Adrenal gland (tissue), 12 donors: ENCODE results near the gene CDK2AP2. TPM values are rescaled to one million over a fixed set of nuclear protein-coding genes. Genes with fewer than 3 reads are reported as not detected.

Experiments used
- DNase-seq, 7 donors: peaks; one replicate each; pipeline ENCODE4 v3.0.0-alpha.2; 2019 to 2020
- H3K27ac ChIP-seq, 5 donors: fragments of 200-600 bp; sonication (generic) in 4 of 5; 1 replicate in 3 of 5; 2 replicates in 2 of 5; pipeline versions ENCODE4 v1.5.1 to v1.8.0; 2016 to 2020; ENCODE audit warnings: mild to moderate bottlenecking in 1 of 5
- H3K27me3 ChIP-seq: fragments of 200-600 bp; 2 replicates; pipeline ENCODE4 v1.8.0; 2021
- H3K36me3 ChIP-seq, 2 donors: fragments of 200-600 bp; replicated peaks in 1 of 2; 1 replicate in 1 of 2; 2 replicates in 1 of 2; pipeline versions ENCODE4 v1.5.1 to v1.8.0; 2018 to 2022
- H3K4me1 ChIP-seq, 2 donors: fragments of 200-600 bp; replicated peaks in 1 of 2; 1 replicate in 1 of 2; 2 replicates in 1 of 2; pipeline versions ENCODE4 v1.5.1 to v1.8.0; 2018 to 2021
- H3K4me3 ChIP-seq, 4 donors: fragments of 200-600 bp; sonication (generic) in 3 of 4; one replicate each; pipeline ENCODE4 v1.5.1; 2016 to 2018
- H3K9me3 ChIP-seq, 3 donors: fragments of 200-600 bp; sonication (generic) in 1 of 3; replicated peaks in 1 of 3; 1 replicate in 2 of 3; 2 replicates in 1 of 3; pipeline versions ENCODE4 v1.5.1 to v1.8.0; 2016 to 2021
- POLR2A ChIP-seq, 2 donors: fragments of 450-650 bp; IDR thresholded peaks; one replicate each; pipeline ENCODE4 v1.6.1; 2017; ENCODE audit warnings: antibody characterized with exemption in 2 of 2, mild to moderate bottlenecking in 2 of 2, moderate library complexity in 1 of 2
- WGBS, 4 donors: extraction: QIAGEN DNeasy Blood & Tissue Kit in 2 of 4; methylation state at CpG; one replicate each; pipeline versions ENCODE4 v1.1.5 to v1.1.7; 2013 to 2017; 5-methylcytosine and 5-hydroxymethylcytosine counted together
- intact Hi-C, 2 donors: fragments of 100-400 bp; cut with DNase I; formaldehyde crosslinking; loops; one replicate each; pipeline versions ENCODE4 v1.14.1 to v1.15.0; 2022 to 2023
- polyA plus RNA-seq, 3 donors: library from polyadenylated mRNA; stranded (reverse); fragments of 200-250 nt in 2 of 3; fragments of 350-450 nt in 1 of 3; fragmentation: Illumina TruSeq in 1 of 3; extraction: RNeasy Lipid Tissue Mini Kit (QIAGEN cat#74804) in 1 of 3; gene quantifications; one replicate each; pipeline ENCODE4 v1.2.3, GENCODE V29; 2013 to 2014
- total RNA-seq, 9 donors: library from RNA; depleted of rRNA in 4 of 9; stranded (reverse); fragments of >200 nt in 4 of 9; fragments of 120-200 nt in 1 of 9; fragmentation: NEBNext Ultra II Directional in 1 of 9; extraction: Animal tissue kit (Norgen Biotek cat#: 25700) in 1 of 9; gene quantifications; one replicate each; pipeline versions ENCODE4 v1.1.0 to v1.2.4, GENCODE V29; 2013 to 2023
- TF ChIP-seq, protein P1 (sequence below), 6 experiments: fragments of 450-650 bp in 4 of 6; fragments of 200-600 bp in 2 of 6; sonication (generic) in 1 of 6; IDR thresholded peaks; 1 replicate in 5 of 6; 2 replicates in 1 of 6; pipeline versions ENCODE4 v1.5.1 to v1.8.0; 2016 to 2021; ENCODE audit warnings: antibody characterized with exemption in 6 of 6, mild to moderate bottlenecking in 2 of 6, moderate library complexity in 1 of 6
- donor health status: healthy with polysubstance abuse.
- donor health status: Bipolar disorder and iron deficiency.
- donor health status: DM: yes; HTN: yes; CAD: no.
- donor health status: DM: no; HTN: no; CAD: no.
- donor health status: DM: no; HTN: no; CAD: no.
- donor health status: DM: yes; HTN: yes; CAD: no.

The CDK2AP2 gene
- total and polyA plus RNA-seq, 12 donors: 34.0 to 218 (median 58.8) TPM

DNA sequence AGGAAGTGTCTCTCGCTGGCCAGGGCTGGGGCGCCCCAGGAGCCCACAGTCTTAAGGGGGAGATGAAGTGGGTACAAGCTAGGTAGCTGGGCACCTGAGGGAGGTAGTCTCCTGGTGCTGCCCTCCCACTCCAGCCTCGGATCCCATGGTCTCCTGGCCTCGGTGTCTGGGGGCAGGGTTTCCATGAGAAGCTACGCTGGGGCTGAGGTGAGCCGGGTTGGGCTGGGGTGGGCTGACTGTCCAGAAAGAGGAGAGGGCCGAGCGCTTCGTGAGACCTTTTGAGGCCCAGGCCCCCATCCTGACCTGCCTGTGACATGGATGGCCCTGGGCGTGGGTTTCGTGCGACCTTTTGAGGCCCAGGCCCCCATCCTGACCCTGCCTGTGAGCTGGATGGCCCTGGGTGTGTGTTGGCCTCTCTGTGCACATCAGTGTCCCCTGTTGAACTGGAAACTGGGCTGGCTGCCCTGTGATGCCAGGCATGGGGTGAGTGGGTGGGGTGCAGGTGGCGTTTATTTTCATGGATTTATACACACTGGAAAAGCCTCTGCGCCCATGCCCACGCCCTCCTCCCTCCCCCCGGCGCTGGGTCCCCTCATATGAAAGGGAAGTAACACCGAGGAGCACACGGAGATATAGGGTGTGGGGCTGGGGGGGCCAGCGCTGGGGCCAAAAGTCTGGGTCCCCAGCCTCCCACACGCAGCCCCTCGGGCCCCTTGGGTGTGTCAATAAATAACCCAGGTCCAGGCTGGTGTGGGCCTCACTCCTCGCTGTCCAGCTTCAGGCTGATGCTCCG, 16.5 kb downstream of the CDK2AP2 start:
- WGBS, 4 donors: 81 to 86% (median 84%) methylated on average over 5 to 24 of the region's 24 CpGs
- no peak overlapping the region for H3K27ac ChIP-seq
- TF ChIP-seq, protein P1, sequence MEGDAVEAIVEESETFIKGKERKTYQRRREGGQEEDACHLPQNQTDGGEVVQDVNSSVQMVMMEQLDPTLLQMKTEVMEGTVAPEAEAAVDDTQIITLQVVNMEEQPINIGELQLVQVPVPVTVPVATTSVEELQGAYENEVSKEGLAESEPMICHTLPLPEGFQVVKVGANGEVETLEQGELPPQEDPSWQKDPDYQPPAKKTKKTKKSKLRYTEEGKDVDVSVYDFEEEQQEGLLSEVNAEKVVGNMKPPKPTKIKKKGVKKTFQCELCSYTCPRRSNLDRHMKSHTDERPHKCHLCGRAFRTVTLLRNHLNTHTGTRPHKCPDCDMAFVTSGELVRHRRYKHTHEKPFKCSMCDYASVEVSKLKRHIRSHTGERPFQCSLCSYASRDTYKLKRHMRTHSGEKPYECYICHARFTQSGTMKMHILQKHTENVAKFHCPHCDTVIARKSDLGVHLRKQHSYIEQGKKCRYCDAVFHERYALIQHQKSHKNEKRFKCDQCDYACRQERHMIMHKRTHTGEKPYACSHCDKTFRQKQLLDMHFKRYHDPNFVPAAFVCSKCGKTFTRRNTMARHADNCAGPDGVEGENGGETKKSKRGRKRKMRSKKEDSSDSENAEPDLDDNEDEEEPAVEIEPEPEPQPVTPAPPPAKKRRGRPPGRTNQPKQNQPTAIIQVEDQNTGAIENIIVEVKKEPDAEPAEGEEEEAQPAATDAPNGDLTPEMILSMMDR (IDR thresholded peaks at IDR 0.05): no peak
- TF ChIP-seq POLR2A (IDR thresholded peaks at IDR 0.05): no peak
- H3K4me1 ChIP-seq: no peaks in the 10 kb centered on the region
- no peak overlapping the region for H3K4me3 ChIP-seq
- peaks cover 0 to 80% of the 10 kb centered on the region in 2 donors for H3K36me3 ChIP-seq
- intact Hi-C loops: no loop called here
- H3K9me3 ChIP-seq: no peaks in the 10 kb centered on the region
- H3K27me3 ChIP-seq: no peaks in the 10 kb centered on the region
- DNase-seq: no peak

DNA sequence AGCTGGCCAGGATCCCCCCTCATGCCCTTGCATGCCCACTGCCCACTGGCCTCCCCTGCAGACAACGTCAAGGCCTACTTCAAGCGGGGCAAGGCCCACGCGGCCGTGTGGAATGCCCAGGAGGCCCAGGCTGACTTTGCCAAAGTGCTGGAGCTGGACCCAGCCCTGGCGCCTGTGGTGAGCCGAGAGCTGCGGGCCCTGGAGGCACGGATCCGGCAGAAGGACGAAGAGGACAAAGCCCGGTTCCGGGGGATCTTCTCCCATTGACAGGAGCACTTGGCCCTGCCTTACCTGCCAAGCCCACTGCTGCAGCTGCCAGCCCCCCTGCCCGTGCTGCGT, 17.3 kb downstream of the CDK2AP2 start:
- no peak for DNase-seq
- Histone ChIP-seq H3K4me3 (no peak overlapping the region), H3K27ac (no peak overlapping the region), H3K36me3 (peaks cover 0 to 74% of the 10 kb centered on the region in 2 donors), H3K4me1 (no peaks in the 10 kb centered on the region), H3K27me3 (no peaks in the 10 kb centered on the region), H3K9me3 (no peaks in the 10 kb centered on the region)
- TF ChIP-seq POLR2A (IDR thresholded peaks at IDR 0.05): no peak
- 86 to 95% (median 88%) methylated on average over 7 to 15 of the region's 15 CpGs; no CpG with 5 or more reads in 1 of the 4 donors for WGBS, 4 donors
- intact Hi-C loops: no loop called here

DNA sequence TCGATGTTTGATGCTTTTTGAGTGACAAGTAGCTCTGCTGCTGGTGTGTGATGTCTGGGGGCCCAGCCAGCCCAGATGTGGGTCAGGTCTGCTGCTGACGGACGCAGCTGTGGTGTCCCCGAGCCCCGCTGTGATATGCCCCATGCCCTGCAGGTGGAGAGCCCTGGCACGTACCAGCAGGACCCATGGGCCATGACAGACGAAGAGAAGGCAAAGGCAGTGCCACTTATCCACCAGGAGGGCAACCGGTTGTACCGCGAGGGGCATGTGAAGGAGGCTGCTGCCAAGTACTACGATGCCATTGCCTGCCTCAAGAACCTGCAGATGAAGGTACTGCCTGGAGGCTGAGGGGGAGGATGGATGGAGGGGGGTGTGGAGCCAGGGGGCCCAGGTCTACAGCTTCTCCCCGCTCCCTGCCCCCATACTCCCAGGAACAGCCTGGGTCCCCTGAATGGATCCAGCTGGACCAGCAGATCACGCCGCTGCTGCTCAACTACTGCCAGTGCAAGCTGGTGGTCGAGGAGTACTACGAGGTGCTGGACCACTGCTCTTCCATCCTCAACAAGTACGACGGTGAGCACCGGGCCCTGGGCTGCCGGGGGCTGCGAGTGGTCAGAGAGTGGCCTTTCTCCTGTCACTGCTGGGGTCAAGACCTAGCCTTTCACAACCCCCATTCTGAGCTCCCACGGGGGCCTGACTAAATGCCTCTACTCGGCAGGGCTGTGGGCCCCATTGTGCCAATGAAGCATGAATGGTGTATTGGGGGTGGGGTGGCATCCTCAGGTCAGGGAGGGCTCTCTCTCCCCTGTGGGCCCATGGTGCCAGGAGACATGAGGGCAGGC, 17.9 kb downstream of the CDK2AP2 start:
- no peaks in the 10 kb centered on the region for H3K27me3 ChIP-seq
- H3K36me3 ChIP-seq: peaks cover 0 to 68% of the 10 kb centered on the region in 2 donors
- H3K9me3 ChIP-seq: no peaks in the 10 kb centered on the region
- no peak overlapping the region for H3K27ac ChIP-seq
- TF ChIP-seq POLR2A (IDR thresholded peaks at IDR 0.05): no peak
- TF ChIP-seq, protein P1 (IDR thresholded peaks at IDR 0.05): no peak
- no peak overlapping the region for H3K4me3 ChIP-seq
- intact Hi-C loops: no loop called here
- no peak for DNase-seq
- H3K4me1 ChIP-seq: peaks cover 0 to under 1% of the 10 kb centered on the region in 2 donors
- 83 to 93% (median 91%) methylated on average over 15 to 23 of the region's 23 CpGs for WGBS, 4 donors

DNA sequence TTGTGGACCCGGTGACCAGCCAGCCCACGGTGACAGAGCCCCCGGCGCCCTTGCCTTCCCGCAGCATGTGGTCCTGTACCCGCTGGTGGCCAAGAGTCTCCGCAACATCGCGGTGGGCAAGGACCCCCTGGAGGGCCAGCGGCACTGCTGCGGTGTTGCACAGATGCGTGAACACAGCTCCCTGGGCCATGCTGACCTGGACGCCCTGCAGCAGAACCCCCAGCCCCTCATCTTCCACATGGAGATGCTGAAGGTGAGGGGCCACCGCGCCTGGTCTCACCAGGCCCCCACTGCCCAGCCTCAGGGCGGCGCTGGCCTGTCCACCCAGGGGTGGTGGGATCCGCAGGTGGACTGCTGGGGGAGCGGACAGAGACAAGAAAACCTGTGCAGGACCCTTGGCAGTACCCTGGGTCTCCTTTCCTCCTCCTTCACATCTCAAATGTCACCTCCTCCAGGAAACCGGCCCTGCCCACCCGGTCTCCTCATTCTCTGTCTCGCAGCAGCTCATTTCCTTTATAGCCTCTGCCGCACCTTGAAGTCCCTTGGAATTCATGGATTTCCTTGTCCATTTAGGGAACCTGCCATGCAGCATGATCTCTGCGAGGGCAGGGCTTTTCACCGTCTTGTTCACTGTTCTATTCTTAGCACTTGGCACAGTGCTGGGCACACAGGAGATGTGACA, 18.6 kb downstream of the CDK2AP2 start:
- Histone ChIP-seq H3K9me3 (no peaks in the 10 kb centered on the region), H3K4me3 (no peak overlapping the region), H3K27me3 (no peaks in the 10 kb centered on the region), H3K4me1 (peaks cover under 1 to 7% of the 10 kb centered on the region in 2 donors), H3K36me3 (peaks cover 0 to 67% of the 10 kb centered on the region in 2 donors), H3K27ac (no peak overlapping the region)
- no peak for DNase-seq
- TF ChIP-seq, protein P1 (IDR thresholded peaks at IDR 0.05): no peak
- no peak for TF ChIP-seq POLR2A (IDR thresholded peaks at IDR 0.05)
- 69 to 88% (median 82%) methylated on average over 11 to 25 of the region's 25 CpGs for WGBS, 4 donors
- intact Hi-C loops: no loop called here
